Measurements from ENCODE around the gene SUGP2. TPM values are rescaled to one million over a fixed set of nuclear protein-coding genes. Genes with fewer than 3 reads are reported as not detected.

The SUGP2 gene
- total and polyA plus RNA-seq, 9 of the 15 experiments (the other 6 are each of a cell fraction or from before 2014, with no cell fraction given) = 13.1 to 101 (median 63.1) TPM

DNA sequence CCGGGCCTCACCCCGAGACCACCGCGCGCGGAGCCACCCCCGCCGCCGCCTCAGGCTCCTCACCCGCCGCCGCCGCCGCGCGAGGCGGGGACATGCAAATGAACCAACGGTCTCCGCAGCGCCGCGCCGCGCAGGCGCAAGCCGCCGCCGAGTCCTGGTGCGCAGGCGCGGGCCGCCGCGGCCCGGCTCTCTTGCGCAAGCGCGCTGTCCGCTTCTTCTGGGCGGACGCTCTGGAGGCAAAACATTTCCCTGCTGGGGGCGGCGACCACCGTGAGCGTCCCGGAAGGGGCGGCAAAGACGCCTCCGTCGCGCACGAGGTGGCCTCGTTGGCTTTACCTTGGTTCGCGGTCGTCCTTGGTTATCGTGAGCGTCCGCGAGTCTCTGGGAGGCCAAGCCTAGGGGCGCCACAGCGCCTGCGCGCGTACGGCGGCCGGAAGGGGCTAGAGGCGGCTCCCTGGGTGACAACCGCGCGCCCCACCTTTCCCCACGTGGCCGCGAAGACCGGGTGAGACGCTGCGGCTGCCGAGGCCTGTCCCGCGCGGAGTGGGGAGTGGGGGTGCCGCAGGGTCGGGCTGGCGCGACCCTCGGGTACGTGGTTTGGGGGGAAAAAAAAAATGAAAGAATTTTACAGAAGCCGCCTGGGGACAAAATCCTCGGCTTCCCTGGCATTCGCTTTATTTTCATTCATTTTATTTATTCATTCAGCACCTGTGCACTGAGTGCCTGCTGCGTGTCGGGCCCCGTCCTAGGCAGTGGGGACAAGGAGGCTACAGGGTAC, at the start of gene SUGP2, which contains the start of gene ARMC6 (continued):
- TF ChIP-seq, protein P1, sequence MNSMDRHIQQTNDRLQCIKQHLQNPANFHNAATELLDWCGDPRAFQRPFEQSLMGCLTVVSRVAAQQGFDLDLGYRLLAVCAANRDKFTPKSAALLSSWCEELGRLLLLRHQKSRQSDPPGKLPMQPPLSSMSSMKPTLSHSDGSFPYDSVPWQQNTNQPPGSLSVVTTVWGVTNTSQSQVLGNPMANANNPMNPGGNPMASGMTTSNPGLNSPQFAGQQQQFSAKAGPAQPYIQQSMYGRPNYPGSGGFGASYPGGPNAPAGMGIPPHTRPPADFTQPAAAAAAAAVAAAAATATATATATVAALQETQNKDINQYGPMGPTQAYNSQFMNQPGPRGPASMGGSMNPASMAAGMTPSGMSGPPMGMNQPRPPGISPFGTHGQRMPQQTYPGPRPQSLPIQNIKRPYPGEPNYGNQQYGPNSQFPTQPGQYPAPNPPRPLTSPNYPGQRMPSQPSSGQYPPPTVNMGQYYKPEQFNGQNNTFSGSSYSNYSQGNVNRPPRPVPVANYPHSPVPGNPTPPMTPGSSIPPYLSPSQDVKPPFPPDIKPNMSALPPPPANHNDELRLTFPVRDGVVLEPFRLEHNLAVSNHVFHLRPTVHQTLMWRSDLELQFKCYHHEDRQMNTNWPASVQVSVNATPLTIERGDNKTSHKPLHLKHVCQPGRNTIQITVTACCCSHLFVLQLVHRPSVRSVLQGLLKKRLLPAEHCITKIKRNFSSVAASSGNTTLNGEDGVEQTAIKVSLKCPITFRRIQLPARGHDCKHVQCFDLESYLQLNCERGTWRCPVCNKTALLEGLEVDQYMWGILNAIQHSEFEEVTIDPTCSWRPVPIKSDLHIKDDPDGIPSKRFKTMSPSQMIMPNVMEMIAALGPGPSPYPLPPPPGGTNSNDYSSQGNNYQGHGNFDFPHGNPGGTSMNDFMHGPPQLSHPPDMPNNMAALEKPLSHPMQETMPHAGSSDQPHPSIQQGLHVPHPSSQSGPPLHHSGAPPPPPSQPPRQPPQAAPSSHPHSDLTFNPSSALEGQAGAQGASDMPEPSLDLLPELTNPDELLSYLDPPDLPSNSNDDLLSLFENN (IDR thresholded peaks at IDR 0.05; ENCODE audit: low read depth in 2 of 2, low read length in 2 of 2) = 0 out of 4 replicates have a peak, but pooled peaks of 1 of the 2 experiments have one; percentile 7
- TF ChIP-seq FOXA3 (CRISPR knock-in tag; conservative IDR thresholded peaks at IDR 0.05 in 1 of 2, IDR thresholded peaks at IDR 0.05 in 1 of 2) = peak in 1 of 2 experiments; percentile 47; a peak in 1 of 4 replicates
- TF ChIP-seq BRF1 (IDR thresholded peaks at IDR 0.05; ENCODE audit: borderline replicate concordance, extremely low read depth, insufficient read length) = no peak
- TF ChIP-seq LCOR (CRISPR knock-in tag; IDR thresholded peaks at IDR 0.05) = peak; percentile 87; the same call in 1 of the 2 replicates
- no peak for TF ChIP-seq ZNF41 (CRISPR knock-in tag; conservative IDR thresholded peaks at IDR 0.05)
- no peak for TF ChIP-seq SIRT6 (IDR thresholded peaks at IDR 0.05; ENCODE audit: low read depth, low read length)
- no peak for TF ChIP-seq ZNF184 (CRISPR knock-in tag; IDR thresholded peaks at IDR 0.05)
- TF ChIP-seq SRSF3 (IDR thresholded peaks at IDR 0.05; ENCODE audit: insufficient read depth, low read length) = no peak
- TF ChIP-seq, protein P2, sequence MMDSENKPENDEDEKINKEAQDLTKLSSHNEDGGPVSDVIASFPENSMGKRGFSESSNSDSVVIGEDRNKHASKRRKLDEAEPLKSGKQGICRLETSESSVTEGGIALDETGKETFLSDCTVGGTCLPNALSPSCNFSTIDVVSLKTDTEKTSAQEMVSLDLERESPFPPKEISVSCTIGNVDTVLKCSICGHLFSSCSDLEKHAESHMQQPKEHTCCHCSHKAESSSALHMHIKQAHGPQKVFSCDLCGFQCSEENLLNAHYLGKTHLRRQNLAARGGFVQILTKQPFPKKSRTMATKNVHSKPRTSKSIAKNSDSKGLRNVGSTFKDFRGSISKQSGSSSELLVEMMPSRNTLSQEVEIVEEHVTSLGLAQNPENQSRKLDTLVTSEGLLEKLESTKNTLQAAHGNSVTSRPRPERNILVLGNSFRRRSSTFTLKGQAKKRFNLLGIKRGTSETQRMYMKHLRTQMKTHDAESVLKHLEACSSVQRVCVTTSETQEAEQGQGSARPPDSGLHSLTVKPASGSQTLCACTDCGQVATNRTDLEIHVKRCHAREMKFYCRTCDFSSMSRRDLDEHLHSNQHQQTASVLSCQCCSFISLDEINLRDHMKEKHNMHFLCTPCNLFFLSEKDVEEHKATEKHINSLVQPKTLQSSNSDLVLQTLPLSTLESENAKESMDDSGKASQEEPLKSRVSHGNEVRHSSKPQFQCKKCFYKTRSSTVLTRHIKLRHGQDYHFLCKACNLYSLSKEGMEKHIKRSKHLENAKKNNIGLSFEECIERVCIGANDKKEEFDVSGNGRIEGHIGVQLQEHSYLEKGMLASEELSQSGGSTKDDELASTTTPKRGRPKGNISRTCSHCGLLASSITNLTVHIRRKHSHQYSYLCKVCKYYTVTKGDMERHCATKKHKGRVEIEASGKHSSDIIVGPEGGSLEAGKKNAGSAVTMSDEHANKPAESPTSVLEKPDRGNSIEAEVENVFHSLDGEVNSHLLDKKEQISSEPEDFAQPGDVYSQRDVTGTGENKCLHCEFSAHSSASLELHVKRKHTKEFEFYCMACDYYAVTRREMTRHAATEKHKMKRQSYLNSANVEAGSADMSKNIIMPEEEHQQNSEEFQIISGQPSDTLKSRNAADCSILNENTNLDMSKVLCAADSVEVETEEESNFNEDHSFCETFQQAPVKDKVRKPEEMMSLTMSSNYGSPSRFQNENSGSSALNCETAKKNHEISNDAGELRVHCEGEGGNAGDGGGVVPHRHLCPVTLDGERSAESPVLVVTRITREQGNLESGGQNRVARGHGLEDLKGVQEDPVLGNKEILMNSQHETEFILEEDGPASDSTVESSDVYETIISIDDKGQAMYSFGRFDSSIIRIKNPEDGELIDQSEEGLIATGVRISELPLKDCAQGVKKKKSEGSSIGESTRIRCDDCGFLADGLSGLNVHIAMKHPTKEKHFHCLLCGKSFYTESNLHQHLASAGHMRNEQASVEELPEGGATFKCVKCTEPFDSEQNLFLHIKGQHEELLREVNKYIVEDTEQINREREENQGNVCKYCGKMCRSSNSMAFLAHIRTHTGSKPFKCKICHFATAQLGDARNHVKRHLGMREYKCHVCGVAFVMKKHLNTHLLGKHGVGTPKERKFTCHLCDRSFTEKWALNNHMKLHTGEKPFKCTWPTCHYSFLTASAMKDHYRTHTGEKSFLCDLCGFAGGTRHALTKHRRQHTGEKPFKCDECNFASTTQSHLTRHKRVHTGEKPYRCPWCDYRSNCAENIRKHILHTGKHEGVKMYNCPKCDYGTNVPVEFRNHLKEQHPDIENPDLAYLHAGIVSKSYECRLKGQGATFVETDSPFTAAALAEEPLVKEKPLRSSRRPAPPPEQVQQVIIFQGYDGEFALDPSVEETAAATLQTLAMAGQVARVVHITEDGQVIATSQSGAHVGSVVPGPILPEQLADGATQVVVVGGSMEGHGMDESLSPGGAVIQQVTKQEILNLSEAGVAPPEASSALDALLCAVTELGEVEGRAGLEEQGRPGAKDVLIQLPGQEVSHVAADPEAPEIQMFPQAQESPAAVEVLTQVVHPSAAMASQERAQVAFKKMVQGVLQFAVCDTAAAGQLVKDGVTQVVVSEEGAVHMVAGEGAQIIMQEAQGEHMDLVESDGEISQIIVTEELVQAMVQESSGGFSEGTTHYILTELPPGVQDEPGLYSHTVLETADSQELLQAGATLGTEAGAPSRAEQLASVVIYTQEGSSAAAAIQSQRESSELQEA (IDR thresholded peaks at IDR 0.05; ENCODE audit: low read depth) = peak; percentile 94
- no peak for TF ChIP-seq TAF15 (IDR thresholded peaks at IDR 0.05; ENCODE audit: low read depth, low read length)
- no peak for TF ChIP-seq SRF (CRISPR knock-in tag; IDR thresholded peaks at IDR 0.05)
- TF ChIP-seq, protein P3, sequence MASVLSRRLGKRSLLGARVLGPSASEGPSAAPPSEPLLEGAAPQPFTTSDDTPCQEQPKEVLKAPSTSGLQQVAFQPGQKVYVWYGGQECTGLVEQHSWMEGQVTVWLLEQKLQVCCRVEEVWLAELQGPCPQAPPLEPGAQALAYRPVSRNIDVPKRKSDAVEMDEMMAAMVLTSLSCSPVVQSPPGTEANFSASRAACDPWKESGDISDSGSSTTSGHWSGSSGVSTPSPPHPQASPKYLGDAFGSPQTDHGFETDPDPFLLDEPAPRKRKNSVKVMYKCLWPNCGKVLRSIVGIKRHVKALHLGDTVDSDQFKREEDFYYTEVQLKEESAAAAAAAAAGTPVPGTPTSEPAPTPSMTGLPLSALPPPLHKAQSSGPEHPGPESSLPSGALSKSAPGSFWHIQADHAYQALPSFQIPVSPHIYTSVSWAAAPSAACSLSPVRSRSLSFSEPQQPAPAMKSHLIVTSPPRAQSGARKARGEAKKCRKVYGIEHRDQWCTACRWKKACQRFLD (CRISPR knock-in tag; IDR thresholded peaks at IDR 0.05) = peak; percentile 74; the same call in 1 of the 2 replicates

Measured in K562 (cell line).